Stomach (tissue), 9 donors: ENCODE results near the gene BCAM. TPM values are rescaled to one million over a fixed set of nuclear protein-coding genes. Genes with fewer than 3 reads are reported as not detected.
A peak's percentile ranks its signal among the peaks of the same experiment; 100 is the strongest.

ENCODE experiments used
- DNase-seq, 2 donors: peaks; one replicate each; pipeline versions ENCODE4 v3.0.0 to v3.0.0-alpha.2; 2013 to 2019
- H3K27ac ChIP-seq, 5 donors: fragments of 200-600 bp in 4 of 5; sonication (generic) in 4 of 5; one replicate each; pipeline ENCODE4 v1.5.1; 2013 to 2019; ENCODE audit warnings: mild to moderate bottlenecking in 1 of 5, moderate library complexity in 1 of 5
- H3K27me3 ChIP-seq, 3 donors: fragments of 200-600 bp; sonication (generic); one replicate each; pipeline ENCODE4 v1.5.1; 2017 to 2019; ENCODE audit warnings: mixed run types in 1 of 3
- H3K36me3 ChIP-seq, 4 donors: fragments of 200-600 bp; sonication (generic); 1 replicate in 3 of 4; 2 replicates in 1 of 4; pipeline ENCODE4 v1.5.1; 2016 to 2019
- H3K4me1 ChIP-seq, 4 donors: fragments of 200-600 bp; sonication (generic); one replicate each; pipeline ENCODE4 v1.5.1; 2016 to 2019
- H3K4me3 ChIP-seq, 4 donors: fragments of 200-600 bp; sonication (generic) in 3 of 4; one replicate each; pipeline ENCODE4 v1.5.1; 2016 to 2019; ENCODE audit warnings: mild to moderate bottlenecking in 1 of 4
- H3K9me3 ChIP-seq, 4 donors: fragments of 200-600 bp; sonication (generic); one replicate each; pipeline ENCODE4 v1.5.1; 2016 to 2019
- CTCF ChIP-seq, 7 experiments: fragments of 450-650 bp in 4 of 7; fragments of 200-600 bp in 3 of 7; sonication (generic) in 3 of 7; IDR thresholded peaks; one replicate each; pipeline ENCODE4 v1.5.1; 2016 to 2019; ENCODE audit warnings: antibody characterized with exemption in 7 of 7, control low read depth in 2 of 7, mild to moderate bottlenecking in 1 of 7
- EP300 ChIP-seq: sonication (generic); formaldehyde crosslinking; IDR thresholded peaks from one replicate; pipeline ENCODE4 v1.6.1; 2017; ENCODE audit warnings: antibody characterized with exemption
- POLR2A ChIP-seq, 4 donors: fragments of 450-650 bp; IDR thresholded peaks; one replicate each; pipeline ENCODE4 v1.6.1; 2016; ENCODE audit warnings: antibody characterized with exemption in 4 of 4, control low read depth in 2 of 4, mild to moderate bottlenecking in 1 of 4, moderate library complexity in 1 of 4
- POLR2AphosphoS5 ChIP-seq, 3 donors: sonication (generic); formaldehyde crosslinking; IDR thresholded peaks; one replicate each; pipeline ENCODE4 v1.6.1; 2016; ENCODE audit warnings: antibody characterized with exemption in 3 of 3
- WGBS, 5 donors: extraction: QIAGEN DNeasy Blood & Tissue Kit in 3 of 5; methylation state at CpG; one replicate each; pipeline versions ENCODE4 v1.1.5 to v1.1.7; 2013 to 2018; 5-methylcytosine and 5-hydroxymethylcytosine counted together
- intact Hi-C: fragments of 100-400 bp; cut with DNase I; formaldehyde crosslinking; loops from one replicate; pipeline ENCODE4 v1.15.1; 2023; ENCODE audit warnings: low total_unique reads
- polyA plus RNA-seq, 3 donors: library from polyadenylated mRNA; stranded (reverse); fragments of 200-250 nt; gene quantifications; one replicate each; pipeline ENCODE4 v1.2.3, GENCODE V29; 2013
- total RNA-seq, 5 donors: library from RNA; depleted of rRNA; stranded (reverse); fragments of >200 nt; gene quantifications; one replicate each; pipeline versions ENCODE4 v1.1.0 to v1.2.3, GENCODE V29; 2014 to 2016
- donor health status: healthy with polysubstance abuse.
- donor health status: Bipolar disorder and iron deficiency.
- donor health status: healthy.

The BCAM gene
- total and polyA plus RNA-seq, 8 donors: 7.3 to 265 (median 36.5) TPM

GRCh38 chr19:44795398-44795987, 13.4 kb upstream of the BCAM start:
- no peak overlapping the region for H3K27ac ChIP-seq
- H3K36me3 ChIP-seq: peaks cover 0 to 44% (median 24%) of the 10 kb centered on the region in 4 donors
- H3K4me3 ChIP-seq: no peak overlapping the region
- no peaks in the 10 kb centered on the region for H3K27me3 ChIP-seq
- H3K4me1 ChIP-seq: peaks cover 0 to 23% (median 20%) of the 10 kb centered on the region in 4 donors
- H3K9me3 ChIP-seq: no peaks in the 10 kb centered on the region
- no peak for TF ChIP-seq CTCF (IDR thresholded peaks at IDR 0.05)
- WGBS, 5 donors: 89 to 92% (median 90%) methylated on average over 13 of the region's 13 CpGs
- DNase-seq: no peak
- intact Hi-C loops: no loop called here

GRCh38 chr19:44796701-44797115, 12.2 kb upstream of the BCAM start:
- H3K9me3 ChIP-seq: no peaks in the 10 kb centered on the region
- H3K4me1 ChIP-seq: peaks cover 0 to 25% (median 22%) of the 10 kb centered on the region in 4 donors
- WGBS, 5 donors: 15 to 33% (median 17%) methylated on average over 12 of the region's 12 CpGs
- DNase-seq: peak; percentile 69 to 83
- no peaks in the 10 kb centered on the region for H3K27me3 ChIP-seq
- H3K27ac ChIP-seq: peak overlapping the region; percentile 45 to 81 (median 57)
- no peak overlapping the region for H3K4me3 ChIP-seq
- H3K36me3 ChIP-seq: peaks cover 0 to 33% (median 20%) of the 10 kb centered on the region in 4 donors
- intact Hi-C loops: no loop called here
- TF ChIP-seq EP300 (no peak), POLR2A (IDR thresholded peaks at IDR 0.05) (no peak), CTCF (IDR thresholded peaks at IDR 0.05) (no peak)

GRCh38 chr19:44799627-44800346, 9.1 kb upstream of the BCAM start:
- WGBS, 5 donors: 59 to 74% (median 71%) methylated on average over 8 to 10 of the region's 10 CpGs
- no peak overlapping the region for H3K4me3 ChIP-seq
- no peak overlapping the region for H3K27ac ChIP-seq
- H3K36me3 ChIP-seq: peaks cover 0 to 11% (median 5%) of the 10 kb centered on the region in 4 donors
- TF ChIP-seq POLR2A (IDR thresholded peaks at IDR 0.05): no peak
- TF ChIP-seq POLR2AphosphoS5 (IDR thresholded peaks at IDR 0.05): no peak
- no peak for TF ChIP-seq EP300
- TF ChIP-seq CTCF (IDR thresholded peaks at IDR 0.05): no peak
- H3K4me1 ChIP-seq: peaks cover 0 to 25% (median 22%) of the 10 kb centered on the region in 4 donors
- H3K9me3 ChIP-seq: peaks cover 0 to 4% (median 0%) of the 10 kb centered on the region in 4 donors
- intact Hi-C loops: loop anchor here (5.0 kb wide), 1 partner anchor 43 kb away; no protein-coding TSS in a partner anchor
- DNase-seq: no peak
- H3K27me3 ChIP-seq: no peaks in the 10 kb centered on the region

- no peaks in the 10 kb centered on the region for H3K27me3 ChIP-seq
- intact Hi-C loops: loop anchor here (5.0 kb wide), 1 partner anchor 42 kb away; no protein-coding TSS in a partner anchor
- H3K27ac ChIP-seq: no peak overlapping the region
- peak; percentile 87 to 94 for DNase-seq
- peaks cover 0 to 4% (median 0%) of the 10 kb centered on the region in 4 donors for H3K9me3 ChIP-seq
- TF ChIP-seq EP300: no peak
- TF ChIP-seq POLR2AphosphoS5 (IDR thresholded peaks at IDR 0.05): peak in 1 of 3 donors; percentile 35
- TF ChIP-seq POLR2A (IDR thresholded peaks at IDR 0.05): no peak
- peak in 5 of 7 experiments; percentile 86 to 96 (median 94) for TF ChIP-seq CTCF (IDR thresholded peaks at IDR 0.05)
- peaks cover 0 to 25% (median 22%) of the 10 kb centered on the region in 4 donors for H3K4me1 ChIP-seq
- H3K4me3 ChIP-seq: no peak overlapping the region
- WGBS, 5 donors: 0 to 7% (median 4%) methylated on average over 2 to 3 of the region's 3 CpGs
- peaks cover 0 to 8% (median 1%) of the 10 kb centered on the region in 4 donors for H3K36me3 ChIP-seq
Observed at GRCh38 chr19:44800461-44800860, 8.4 kb upstream of the BCAM start.
